SK-N-SH (cell line): ENCODE results near the gene SGPL1.

ENCODE experiments used
- CTCF ChIP-seq: fragments of 200-600 bp; sonication (generic); IDR thresholded peaks from 2 replicates; pipeline ENCODE4 v1.6.1; 2017; ENCODE audit warnings: antibody characterized with exemption, mild to moderate bottlenecking, moderate library complexity
- EP300 ChIP-seq, 2 experiments: IDR thresholded peaks; 2 replicates each; pipeline versions ENCODE4 v1.4.0 to v1.6.1; 2012; ENCODE audit warnings: borderline replicate concordance in 1 of 2, low read depth in 1 of 2, low read length in 1 of 2
- FOSL2 ChIP-seq: IDR thresholded peaks from 2 replicates; pipeline ENCODE4 v1.4.0; 2012; ENCODE audit warnings: low read depth, mild to moderate bottlenecking, moderate library complexity, borderline replicate concordance
- MAX ChIP-seq: IDR thresholded peaks from 2 replicates; pipeline ENCODE4 v1.4.0; 2012; ENCODE audit warnings: low read depth
- MEF2A ChIP-seq: IDR thresholded peaks from 2 replicates; pipeline ENCODE4 v1.4.0; 2012; ENCODE audit warnings: low read depth, borderline replicate concordance
- MXI1 ChIP-seq: IDR thresholded peaks from 2 replicates; pipeline ENCODE4 v1.6.1; 2012; ENCODE audit warnings: mild to moderate bottlenecking, low read depth, low read length, improper control_type of control experiment
- POLR2AphosphoS5 ChIP-seq: IDR thresholded peaks from 2 replicates; pipeline ENCODE4 v1.6.1; 2012; ENCODE audit warnings: low read depth, low read length
- REST ChIP-seq: IDR thresholded peaks from 2 replicates; pipeline ENCODE4 v1.6.1; 2012; ENCODE audit warnings: mild to moderate bottlenecking, low read depth, low read length, moderate library complexity
- YY1 ChIP-seq: IDR thresholded peaks from 2 replicates; pipeline ENCODE4 v1.4.0; 2012; ENCODE audit warnings: low read depth, mild to moderate bottlenecking

GRCh38 chr10:70898687-70899086 is 82.9 kb downstream of the SGPL1 start:
- TF ChIP-seq POLR2AphosphoS5 (no peak), YY1 (no peak), EP300 (IDR thresholded peaks at IDR 0.05; ENCODE audit: borderline replicate concordance in 1 of 2, low read depth in 1 of 2, low read length in 1 of 2) (no peak), MXI1 (no peak), CTCF (no peak), MEF2A (no peak), FOSL2 (no peak), REST (no peak), MAX (no peak)
